LNCAP (cell line): Measurements from ENCODE around the gene NPAS3.

Experiments
- TF ChIP-seq, protein P1 (sequence below): fragments of 450-650 bp; IDR thresholded peaks from 2 replicates; pipeline ENCODE4 v1.5.1; 2017; ENCODE audit warnings: mild to moderate bottlenecking

Gene NPAS3

DNA sequence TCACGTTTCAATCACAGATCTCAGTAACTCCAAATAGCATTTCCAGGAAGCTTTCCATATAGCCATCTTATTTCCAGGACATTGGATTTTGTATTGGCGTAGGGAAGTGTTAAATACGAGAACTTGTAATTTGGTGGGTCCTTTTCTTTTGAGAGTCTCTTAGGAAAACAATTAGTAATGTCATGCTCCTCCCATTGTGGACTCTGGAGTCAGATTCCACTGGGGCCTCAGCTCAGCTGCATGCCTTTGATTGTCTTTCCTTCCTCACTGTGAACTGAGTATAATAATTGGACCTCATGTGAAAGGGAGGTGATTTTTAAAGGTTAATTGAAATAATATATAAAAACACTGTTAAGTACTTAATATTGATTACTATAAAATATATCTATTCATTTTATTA lies 462.6 kb downstream of the NPAS3 start:
- TF ChIP-seq, protein P1, sequence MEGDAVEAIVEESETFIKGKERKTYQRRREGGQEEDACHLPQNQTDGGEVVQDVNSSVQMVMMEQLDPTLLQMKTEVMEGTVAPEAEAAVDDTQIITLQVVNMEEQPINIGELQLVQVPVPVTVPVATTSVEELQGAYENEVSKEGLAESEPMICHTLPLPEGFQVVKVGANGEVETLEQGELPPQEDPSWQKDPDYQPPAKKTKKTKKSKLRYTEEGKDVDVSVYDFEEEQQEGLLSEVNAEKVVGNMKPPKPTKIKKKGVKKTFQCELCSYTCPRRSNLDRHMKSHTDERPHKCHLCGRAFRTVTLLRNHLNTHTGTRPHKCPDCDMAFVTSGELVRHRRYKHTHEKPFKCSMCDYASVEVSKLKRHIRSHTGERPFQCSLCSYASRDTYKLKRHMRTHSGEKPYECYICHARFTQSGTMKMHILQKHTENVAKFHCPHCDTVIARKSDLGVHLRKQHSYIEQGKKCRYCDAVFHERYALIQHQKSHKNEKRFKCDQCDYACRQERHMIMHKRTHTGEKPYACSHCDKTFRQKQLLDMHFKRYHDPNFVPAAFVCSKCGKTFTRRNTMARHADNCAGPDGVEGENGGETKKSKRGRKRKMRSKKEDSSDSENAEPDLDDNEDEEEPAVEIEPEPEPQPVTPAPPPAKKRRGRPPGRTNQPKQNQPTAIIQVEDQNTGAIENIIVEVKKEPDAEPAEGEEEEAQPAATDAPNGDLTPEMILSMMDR, result no peak

DNA sequence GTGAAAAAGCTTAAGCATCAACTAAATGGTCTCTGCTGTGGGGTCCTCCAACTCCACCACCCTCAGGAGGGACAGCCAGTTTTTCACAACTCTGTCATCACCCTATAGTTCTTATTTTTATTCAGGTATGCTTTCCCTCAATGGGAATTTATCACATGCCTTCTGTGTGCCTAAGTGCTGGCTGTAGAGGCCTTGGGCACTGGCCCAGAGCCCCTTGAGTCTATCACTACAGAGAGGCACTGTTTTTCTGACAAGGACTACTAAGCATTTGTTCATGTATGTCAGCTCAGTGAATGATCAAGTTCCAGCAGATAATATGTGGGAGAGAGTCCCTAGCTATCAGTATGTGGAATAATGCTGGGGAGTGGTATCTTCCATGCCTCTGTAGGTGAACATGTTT lies 463.9 kb downstream of the NPAS3 start:
- TF ChIP-seq, protein P1, result no peak

DNA sequence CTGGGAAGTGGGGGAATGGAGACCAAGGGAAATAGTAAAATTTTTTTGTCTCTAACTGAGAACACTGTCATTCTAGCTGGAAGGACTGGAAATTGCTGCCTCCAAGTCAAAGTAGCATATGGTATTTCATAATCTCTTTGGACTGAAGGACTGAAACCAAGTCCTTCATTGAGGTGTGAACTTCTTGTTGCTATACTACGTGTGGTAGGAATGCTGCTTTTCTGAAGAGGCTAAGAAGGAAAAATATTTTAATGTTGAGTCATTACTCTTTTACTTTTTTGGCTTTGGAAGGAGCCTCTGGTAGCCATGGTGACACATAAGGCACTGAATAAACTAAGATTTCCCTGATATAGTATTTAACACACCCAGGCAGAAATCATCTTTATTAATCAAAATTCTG lies 465.4 kb downstream of the NPAS3 start:
- TF ChIP-seq, protein P1, result no peak

DNA sequence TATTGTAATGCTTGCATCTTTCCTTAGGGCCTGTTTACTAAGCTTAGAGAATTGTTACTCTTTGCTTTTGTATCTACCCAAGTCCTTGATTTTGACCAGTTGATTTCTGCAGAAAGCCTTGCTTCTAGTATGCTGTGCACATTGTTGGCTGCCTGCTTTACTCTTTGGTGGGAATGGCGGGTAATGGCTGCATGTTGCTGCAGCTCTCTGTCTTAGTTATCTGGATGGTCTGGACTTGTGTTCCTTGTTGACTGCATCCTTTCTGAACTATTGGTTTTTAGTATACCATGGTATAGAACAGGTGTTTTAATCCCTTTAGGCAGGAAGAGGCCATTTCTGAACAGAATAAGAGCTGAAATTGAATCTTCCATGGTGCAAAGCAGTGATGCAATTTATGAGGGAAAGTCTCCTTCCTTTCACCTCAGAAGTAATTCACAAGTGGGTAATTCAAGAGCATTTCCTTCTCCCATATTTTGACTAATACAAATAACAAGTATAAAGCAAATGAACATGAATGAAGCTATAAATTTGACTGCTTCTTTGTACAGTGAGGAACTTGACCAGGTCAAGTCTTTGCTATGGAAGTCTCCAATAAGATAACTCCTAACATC lies 466.4 kb downstream of the NPAS3 start:
- TF ChIP-seq, protein P1, result no peak

DNA sequence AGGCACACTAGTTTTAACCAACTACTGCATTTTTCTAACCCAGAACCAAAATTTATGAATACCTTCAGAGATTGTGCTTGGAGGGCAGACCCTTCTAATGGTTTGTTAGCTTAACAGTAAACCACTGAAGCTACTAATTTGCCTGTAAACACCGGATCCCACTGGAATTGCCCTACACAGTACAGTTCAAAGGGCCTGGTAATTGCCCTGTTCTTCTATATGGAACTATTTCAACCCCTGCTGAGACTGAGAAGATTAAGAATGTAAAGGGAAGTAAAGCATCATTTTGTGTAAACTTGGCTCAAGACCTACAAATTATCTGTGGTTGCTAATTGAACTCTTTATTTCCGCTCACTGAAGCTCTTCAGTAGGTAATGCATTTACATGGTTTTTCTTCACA lies 468.1 kb downstream of the NPAS3 start:
- TF ChIP-seq, protein P1, result no peak

DNA sequence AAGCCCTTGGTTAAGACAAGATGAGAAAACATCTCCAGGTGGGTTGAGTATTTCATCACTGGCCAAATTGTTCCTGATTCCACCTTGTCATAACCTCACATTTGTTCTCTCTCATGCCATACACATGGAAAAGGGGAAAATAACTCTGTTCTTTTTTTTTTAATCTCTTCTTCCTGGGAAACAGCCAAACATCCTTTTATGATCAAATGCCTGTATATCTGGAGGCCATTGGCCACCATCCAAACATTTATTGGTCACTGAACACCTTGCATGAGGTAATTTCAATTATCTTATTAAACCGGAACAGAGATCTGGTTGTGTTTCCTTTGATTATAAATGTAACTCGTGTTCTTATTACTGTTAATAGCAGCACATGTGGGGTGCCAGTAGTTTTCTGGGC lies 469.6 kb downstream of the NPAS3 start:
- TF ChIP-seq, protein P1, result no peak

DNA sequence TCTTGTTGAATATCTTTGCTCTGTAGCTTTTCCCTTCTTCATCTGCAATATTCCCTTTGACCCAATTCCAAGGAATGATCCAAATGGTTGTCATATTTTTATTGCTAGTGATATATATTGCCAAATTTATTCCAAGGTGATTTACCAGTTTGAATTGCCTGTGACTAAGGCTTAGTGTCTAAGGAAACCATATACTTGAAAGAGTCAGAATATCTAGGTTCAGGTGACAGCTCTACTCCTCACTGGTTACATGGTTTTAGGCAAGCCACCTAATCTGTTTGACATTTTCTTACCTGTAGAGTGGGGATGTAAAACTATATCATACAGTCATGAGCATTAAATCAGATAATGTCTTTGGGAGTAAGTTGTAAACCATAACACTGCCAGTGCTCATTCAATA lies 473.8 kb downstream of the NPAS3 start:
- TF ChIP-seq, protein P1, result no peak

DNA sequence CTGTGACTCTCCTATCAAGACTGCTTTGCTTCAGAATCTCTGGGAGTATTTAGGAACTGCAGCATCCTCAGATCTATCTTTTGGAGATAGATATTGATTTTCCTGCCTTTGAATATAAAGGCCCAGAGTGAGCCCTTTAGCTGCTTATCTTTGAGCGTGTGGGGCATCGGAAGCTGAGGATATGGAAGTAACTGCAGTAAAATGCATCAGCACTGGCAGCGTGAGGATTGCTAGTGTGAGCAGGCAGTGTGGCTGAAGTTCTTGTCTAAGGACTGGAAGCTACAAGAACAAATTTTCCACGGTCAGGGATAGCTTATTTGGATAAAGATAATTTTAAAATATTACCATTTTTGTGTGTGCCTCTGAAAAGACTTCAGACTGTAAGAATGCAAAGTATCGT lies 474.7 kb downstream of the NPAS3 start:
- TF ChIP-seq, protein P1, result no peak
